ENCODE measurements around the gene NKX2-1. TPM values are rescaled to one million over a fixed set of nuclear protein-coding genes. Genes with fewer than 3 reads are reported as not detected.

The NKX2-1 gene
- total and polyA plus RNA-seq, 2 donors (not counting 1 experiment from before 2014, with no cell fraction given) = not detected

DNA sequence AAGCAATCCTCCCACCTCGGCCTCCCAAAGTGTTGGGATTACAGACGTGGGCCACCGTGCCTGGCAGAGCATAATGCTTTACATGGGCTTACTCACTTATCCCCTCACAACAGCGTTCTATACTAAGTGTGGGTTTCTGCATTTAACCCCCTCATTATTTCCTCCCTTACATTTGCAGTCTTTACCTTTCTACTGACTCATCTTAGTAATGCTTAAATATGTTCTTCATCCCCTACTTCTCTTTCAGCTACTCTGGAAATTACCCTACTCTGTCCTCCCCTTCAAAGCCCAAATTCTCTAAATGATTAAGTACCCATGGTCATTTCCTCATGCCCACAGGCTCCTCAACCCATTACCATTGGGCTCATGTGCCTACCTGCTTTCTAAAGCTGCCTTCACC, 40.7 kb downstream of the NKX2-1 start:
- POLR2A ChIA-PET = no interaction called here

DNA sequence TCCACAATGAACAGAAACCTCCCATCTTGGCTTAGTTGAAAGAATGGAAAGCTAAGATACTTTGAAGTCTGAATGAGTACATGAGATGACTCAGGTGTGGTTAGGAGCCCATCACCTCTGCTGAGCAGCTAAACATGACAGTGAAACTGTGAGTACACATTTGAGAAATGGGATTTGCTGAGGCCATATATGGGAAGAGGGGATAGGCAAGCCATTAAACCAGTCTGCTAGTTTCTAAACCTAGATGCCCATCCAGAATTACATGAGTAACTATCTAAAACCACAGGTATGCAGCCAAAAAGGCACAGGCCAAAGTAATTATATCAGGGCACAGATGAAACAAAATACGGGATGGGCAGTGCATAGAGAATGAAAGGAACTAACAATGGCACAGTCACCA, 41.2 kb downstream of the NKX2-1 start:
- ChIA-PET CTCF (no interaction called here), POLR2A (no interaction called here)
- no peak for TF ChIP-seq EZH2 (IDR thresholded peaks at IDR 0.05; ENCODE audit: borderline replicate concordance, insufficient read depth, low read depth, low read length, poor library complexity, severe bottlenecking)
- TF ChIP-seq, protein P1, sequence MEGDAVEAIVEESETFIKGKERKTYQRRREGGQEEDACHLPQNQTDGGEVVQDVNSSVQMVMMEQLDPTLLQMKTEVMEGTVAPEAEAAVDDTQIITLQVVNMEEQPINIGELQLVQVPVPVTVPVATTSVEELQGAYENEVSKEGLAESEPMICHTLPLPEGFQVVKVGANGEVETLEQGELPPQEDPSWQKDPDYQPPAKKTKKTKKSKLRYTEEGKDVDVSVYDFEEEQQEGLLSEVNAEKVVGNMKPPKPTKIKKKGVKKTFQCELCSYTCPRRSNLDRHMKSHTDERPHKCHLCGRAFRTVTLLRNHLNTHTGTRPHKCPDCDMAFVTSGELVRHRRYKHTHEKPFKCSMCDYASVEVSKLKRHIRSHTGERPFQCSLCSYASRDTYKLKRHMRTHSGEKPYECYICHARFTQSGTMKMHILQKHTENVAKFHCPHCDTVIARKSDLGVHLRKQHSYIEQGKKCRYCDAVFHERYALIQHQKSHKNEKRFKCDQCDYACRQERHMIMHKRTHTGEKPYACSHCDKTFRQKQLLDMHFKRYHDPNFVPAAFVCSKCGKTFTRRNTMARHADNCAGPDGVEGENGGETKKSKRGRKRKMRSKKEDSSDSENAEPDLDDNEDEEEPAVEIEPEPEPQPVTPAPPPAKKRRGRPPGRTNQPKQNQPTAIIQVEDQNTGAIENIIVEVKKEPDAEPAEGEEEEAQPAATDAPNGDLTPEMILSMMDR (IDR thresholded peaks at IDR 0.05) = no peak
- no peaks in the 10 kb centered on the region for H3K27me3 ChIP-seq (replicated peaks in 1 of 4; ENCODE audit: control extremely low read depth in 1 of 4, control insufficient read depth in 3 of 4, insufficient read depth in 4 of 4, low read length in 3 of 4)
- H2AFZ ChIP-seq (ENCODE audit: insufficient read depth, low read depth, low read length, poor library complexity, severe bottlenecking) = no peak overlapping the region
- no peaks in the 10 kb centered on the region for H3K9me3 Mint-ChIP-seq (ENCODE audit: insufficient read depth)
- no peaks in the 10 kb centered on the region for H3K79me2 ChIP-seq (ENCODE audit: control insufficient read depth, insufficient read depth, low read length)
- no peaks in the 10 kb centered on the region for H3K4me1 ChIP-seq (ENCODE audit: control insufficient read depth in 2 of 2, insufficient read depth in 2 of 2, low read length in 2 of 2)
- H3K36me3 ChIP-seq (replicated peaks in 1 of 2; ENCODE audit: control extremely low read depth in 1 of 2, control insufficient read depth in 1 of 2, extremely low read depth in 1 of 2, insufficient read depth in 2 of 2, low read length in 1 of 2) = no peaks in the 10 kb centered on the region
- ATAC-seq (ENCODE audit: low read depth) (no peak), DNase-seq (no peak)
- no CpG with 5 or more reads among the region's 1 CpG for WGBS (ENCODE audit: insufficient coverage)
- no peak overlapping the region for H3K4me2 ChIP-seq (replicated peaks; ENCODE audit: low read depth, low read length, poor library complexity, severe bottlenecking)
- H3K4me1 Mint-ChIP-seq = no peaks in the 10 kb centered on the region
- H3K27ac Mint-ChIP-seq = no peak overlapping the region
- no peak overlapping the region for H3K27ac ChIP-seq (ENCODE audit: low read length in 2 of 2)
- H3K4me3 Mint-ChIP-seq = no peak overlapping the region
- H3K9me3 ChIP-seq (ENCODE audit: control extremely low read depth in 1 of 3, control insufficient read depth in 2 of 3, insufficient read depth in 1 of 3, low read length in 2 of 3) = no peaks in the 10 kb centered on the region
- H3K27me3 Mint-ChIP-seq = peaks cover 3% of the 10 kb centered on the region
- H3K9ac ChIP-seq (ENCODE audit: low read length) = no peak overlapping the region
- intact Hi-C loops (cut with micrococcal nuclease) = no loop called here
- no peak overlapping the region for H3K4me3 ChIP-seq (ENCODE audit: control extremely low read depth in 1 of 5, extremely low read depth in 1 of 5, insufficient read depth in 1 of 5, low read depth in 2 of 5, low read length in 4 of 5)
- no peaks in the 10 kb centered on the region for H4K20me1 ChIP-seq (ENCODE audit: control insufficient read depth, insufficient read depth, low read length, poor library complexity, severe bottlenecking)

More for the DNA sequence above, 40.7 kb downstream of the NKX2-1 start:
- Histone ChIP-seq H3K27me3 (replicated peaks in 1 of 4; ENCODE audit: control extremely low read depth in 1 of 4, control insufficient read depth in 3 of 4, insufficient read depth in 4 of 4, low read length in 3 of 4) (no peaks in the 10 kb centered on the region), H3K79me2 (ENCODE audit: control insufficient read depth, insufficient read depth, low read length) (no peaks in the 10 kb centered on the region), H3K4me1 (ENCODE audit: control insufficient read depth in 2 of 2, insufficient read depth in 2 of 2, low read length in 2 of 2) (no peaks in the 10 kb centered on the region), H4K20me1 (ENCODE audit: control insufficient read depth, insufficient read depth, low read length, poor library complexity, severe bottlenecking) (no peaks in the 10 kb centered on the region), H3K4me2 (replicated peaks; ENCODE audit: low read depth, low read length, poor library complexity, severe bottlenecking) (no peak overlapping the region), H3K4me3 (ENCODE audit: control extremely low read depth in 1 of 5, extremely low read depth in 1 of 5, insufficient read depth in 1 of 5, low read depth in 2 of 5, low read length in 4 of 5) (no peak overlapping the region), H2AFZ (ENCODE audit: insufficient read depth, low read depth, low read length, poor library complexity, severe bottlenecking) (no peak overlapping the region), H3K36me3 (replicated peaks in 1 of 2; ENCODE audit: control extremely low read depth in 1 of 2, control insufficient read depth in 1 of 2, extremely low read depth in 1 of 2, insufficient read depth in 2 of 2, low read length in 1 of 2) (no peaks in the 10 kb centered on the region), H3K27ac (ENCODE audit: low read length in 2 of 2) (no peak overlapping the region), H3K9me3 (ENCODE audit: control extremely low read depth in 1 of 3, control insufficient read depth in 2 of 3, insufficient read depth in 1 of 3, low read length in 2 of 3) (no peaks in the 10 kb centered on the region), H3K9ac (ENCODE audit: low read length) (no peak overlapping the region)
- H3K4me1 Mint-ChIP-seq = no peaks in the 10 kb centered on the region
- ATAC-seq (ENCODE audit: low read depth) = no peak
- peaks cover 3% of the 10 kb centered on the region for H3K27me3 Mint-ChIP-seq
- no peak overlapping the region for H3K4me3 Mint-ChIP-seq
- WGBS (ENCODE audit: insufficient coverage) = 81% methylated on average over 4 of the region's 4 CpGs
- H3K27ac Mint-ChIP-seq = no peak overlapping the region
- intact Hi-C loops (cut with micrococcal nuclease) = no loop called here
- TF ChIP-seq, protein P1 (IDR thresholded peaks at IDR 0.05) = no peak
- no peak for TF ChIP-seq EZH2 (IDR thresholded peaks at IDR 0.05; ENCODE audit: borderline replicate concordance, insufficient read depth, low read depth, low read length, poor library complexity, severe bottlenecking)
- CTCF ChIA-PET = no interaction called here
- no peak for DNase-seq
- no peaks in the 10 kb centered on the region for H3K9me3 Mint-ChIP-seq (ENCODE audit: insufficient read depth)
